LNCaP clone FGC (cell line): ENCODE data around the gene SNX18.
A peak's percentile ranks its signal among the peaks of the same experiment; 100 is the strongest.
"Not testable (repeated sequence)": the region's sequence is repeated elsewhere in the genome, so short reads cannot be mapped to it uniquely, and the experiment has no call there.

Experiments used
- DNase-seq: peaks from one replicate; pipeline ENCODE4 v3.0.0-alpha.2; 2011; ENCODE audit warnings: low read depth
- H3K4me3 ChIP-seq: 2 replicates; pipeline ENCODE4 v1.5.1; 2011; ENCODE audit warnings: mild to moderate bottlenecking, low read depth, low read length, control low read depth
- CTCF ChIP-seq: IDR thresholded peaks from 2 replicates; pipeline ENCODE4 v1.5.1; 2012; ENCODE audit warnings: mild to moderate bottlenecking; ENCODE audit not compliant: control insufficient read depth, insufficient read depth; ENCODE audit errors: extremely low read depth

Gene SNX18

DNA sequence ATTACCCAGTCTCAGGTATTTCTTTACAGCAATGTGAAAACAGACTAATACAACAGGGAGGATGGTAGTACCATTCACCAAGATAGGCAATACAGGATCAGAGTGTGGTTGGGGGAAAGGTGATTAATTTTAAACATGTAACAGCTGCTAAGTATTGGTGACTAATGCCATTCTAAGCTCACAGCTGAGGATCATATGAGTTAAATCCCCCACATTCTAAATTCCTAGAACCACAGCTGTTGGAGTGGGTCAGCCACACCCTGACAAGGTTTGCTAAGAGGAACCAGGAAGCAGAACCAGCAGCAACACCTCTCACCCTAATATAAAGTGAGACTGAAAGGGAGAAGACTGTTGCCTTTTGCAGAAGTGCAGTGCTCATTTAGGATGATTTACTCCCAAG lies 37.3 kb upstream of the SNX18 start:
- DNase-seq = no peak
- H3K4me3 ChIP-seq = no peak overlapping the region
- TF ChIP-seq CTCF = no peak

DNA sequence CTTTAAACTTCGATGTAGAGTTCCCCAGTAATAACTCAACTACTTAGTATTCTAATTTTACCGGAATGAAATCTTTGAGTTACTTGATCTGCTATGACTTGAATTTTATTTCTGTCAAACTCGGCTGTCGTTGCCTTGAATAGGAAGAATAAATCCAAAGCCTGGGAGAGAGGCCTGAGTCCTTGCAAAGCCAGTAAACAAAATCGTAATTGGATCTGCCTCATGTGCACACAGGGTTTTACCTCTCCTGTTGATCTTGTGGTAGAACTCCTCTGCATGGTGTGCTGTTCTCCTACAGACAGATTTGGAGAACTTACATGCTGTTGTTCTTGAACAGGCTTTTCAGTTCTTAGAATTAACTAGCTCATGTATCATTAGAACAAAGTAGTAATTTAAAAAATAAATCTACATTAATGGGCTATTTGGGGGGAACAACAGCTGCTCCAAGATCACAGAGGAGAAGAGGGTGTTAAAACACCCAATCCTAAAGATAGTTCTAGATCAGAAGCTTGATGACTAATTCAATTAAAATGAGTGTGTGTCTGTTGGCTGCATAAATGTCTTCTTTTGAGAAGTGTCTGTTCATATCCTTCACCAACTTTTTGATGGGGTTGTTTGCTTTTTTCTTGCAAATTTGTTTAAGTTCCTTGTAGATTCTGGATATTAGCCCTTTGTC lies 33.2 kb upstream of the SNX18 start:
- no peak overlapping the region for H3K4me3 ChIP-seq
- no peak for DNase-seq
- TF ChIP-seq CTCF = no peak

DNA sequence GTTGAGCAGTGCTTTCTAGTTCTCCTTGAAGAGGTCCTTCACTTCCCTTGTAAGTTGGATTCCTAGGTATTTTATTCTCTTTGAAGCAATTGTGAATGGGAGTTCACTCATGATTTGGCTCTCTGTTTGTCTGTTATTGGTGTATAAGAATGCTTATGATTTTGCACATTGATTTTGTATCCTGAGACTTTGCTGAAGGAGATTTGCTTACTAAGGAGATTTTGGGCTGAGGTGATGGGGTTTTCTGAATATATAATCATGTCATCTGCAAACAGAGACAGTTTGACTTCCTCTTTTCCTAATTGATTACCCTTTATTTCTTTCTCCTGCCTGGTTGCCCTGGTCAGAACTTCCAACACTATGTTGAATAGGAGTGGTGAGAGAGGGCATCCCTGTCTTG lies 31.9 kb upstream of the SNX18 start:
- H3K4me3 ChIP-seq, DNase-seq: not testable (repeated sequence)

- H3K4me3 ChIP-seq, DNase-seq: not testable (repeated sequence)
Observed at GRCh38 chr5:54489648-54489979, 27.9 kb upstream of the SNX18 start.

DNA sequence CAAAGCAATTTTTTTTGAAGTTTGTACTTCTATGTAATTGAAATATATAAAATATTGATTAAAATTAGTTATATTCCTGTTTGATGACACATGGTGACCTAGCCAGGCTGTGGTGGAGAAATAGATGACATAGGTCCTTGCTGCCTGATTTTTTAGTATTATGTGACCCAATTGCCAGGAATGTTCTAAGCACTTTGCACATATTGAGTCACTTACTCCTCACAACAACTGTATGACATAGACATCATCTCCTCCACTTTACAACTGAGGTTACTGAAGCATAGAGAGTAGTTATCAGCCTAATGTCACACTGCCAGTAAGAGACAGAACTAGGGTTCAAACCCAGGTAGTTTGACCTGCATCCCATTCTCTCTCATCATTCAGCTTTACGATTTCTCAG lies 26.2 kb upstream of the SNX18 start:
- no peak overlapping the region for H3K4me3 ChIP-seq
- TF ChIP-seq CTCF = no peak
- DNase-seq = no peak

DNA sequence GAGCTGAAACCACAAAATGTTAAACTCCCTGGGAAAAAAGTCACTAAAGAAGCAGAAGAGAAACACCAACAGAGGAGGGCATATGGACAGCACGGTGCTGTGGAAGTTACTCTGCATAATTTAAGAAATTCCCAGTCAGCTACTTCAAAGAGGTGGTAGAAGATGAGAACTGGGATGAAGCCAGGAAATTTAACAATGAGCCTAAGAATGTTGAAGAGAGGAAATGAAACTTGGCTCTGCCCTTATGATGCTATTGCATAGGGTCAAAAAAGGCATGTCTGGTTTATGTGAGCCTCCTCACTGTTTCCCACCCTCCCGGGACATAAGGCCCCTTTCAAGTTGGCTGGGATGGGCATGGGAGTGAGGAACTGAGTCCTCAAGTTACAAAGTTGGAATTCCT lies 25.4 kb upstream of the SNX18 start:
- no peak for DNase-seq
- no peak overlapping the region for H3K4me3 ChIP-seq
- TF ChIP-seq CTCF = no peak

DNA sequence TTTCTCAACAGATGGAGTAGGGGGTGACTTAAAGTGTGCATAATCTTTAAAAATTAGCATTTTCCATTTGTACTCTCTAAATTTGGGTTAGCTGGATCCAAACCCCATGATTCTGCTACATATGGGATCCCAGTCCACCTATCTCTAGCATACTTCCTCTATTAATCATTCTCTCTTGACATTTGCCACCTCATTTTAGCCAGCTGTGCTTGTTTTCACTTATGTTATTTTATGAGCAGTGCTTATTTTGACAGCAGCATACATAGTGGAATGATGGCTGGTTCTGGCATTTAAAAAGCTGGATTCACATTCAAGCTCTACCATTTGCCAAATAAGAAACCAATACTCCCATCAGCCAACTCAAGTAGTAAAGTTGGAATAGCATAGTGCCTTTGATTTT lies 22.5 kb upstream of the SNX18 start:
- no peak for DNase-seq
- no peak for TF ChIP-seq CTCF
- no peak overlapping the region for H3K4me3 ChIP-seq

DNA sequence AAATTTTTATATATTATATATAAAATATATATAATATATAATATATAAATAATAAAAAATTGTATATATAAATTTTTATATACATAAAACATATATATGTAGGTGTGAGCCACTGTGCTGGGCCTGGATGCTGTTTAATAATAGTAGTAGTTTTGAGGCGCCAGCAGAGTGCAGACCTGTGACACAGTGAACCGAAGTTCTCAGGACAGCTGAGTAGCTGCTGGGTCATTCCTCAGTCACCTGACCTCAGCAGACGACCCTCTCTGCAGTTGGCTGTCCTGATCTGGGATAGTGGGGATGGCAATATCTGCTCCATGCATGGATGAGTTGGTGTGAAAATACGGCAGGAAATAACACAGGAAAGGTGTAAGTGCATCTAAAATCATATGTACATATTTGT lies 3.3 kb upstream of the SNX18 start:
- TF ChIP-seq CTCF = peak; percentile 34; the same call in 1 of the 2 replicates
- no peak overlapping the region for H3K4me3 ChIP-seq
- no peak for DNase-seq
